Measurements from ENCODE around the gene ARID1B.

The ARID1B gene

DNA sequence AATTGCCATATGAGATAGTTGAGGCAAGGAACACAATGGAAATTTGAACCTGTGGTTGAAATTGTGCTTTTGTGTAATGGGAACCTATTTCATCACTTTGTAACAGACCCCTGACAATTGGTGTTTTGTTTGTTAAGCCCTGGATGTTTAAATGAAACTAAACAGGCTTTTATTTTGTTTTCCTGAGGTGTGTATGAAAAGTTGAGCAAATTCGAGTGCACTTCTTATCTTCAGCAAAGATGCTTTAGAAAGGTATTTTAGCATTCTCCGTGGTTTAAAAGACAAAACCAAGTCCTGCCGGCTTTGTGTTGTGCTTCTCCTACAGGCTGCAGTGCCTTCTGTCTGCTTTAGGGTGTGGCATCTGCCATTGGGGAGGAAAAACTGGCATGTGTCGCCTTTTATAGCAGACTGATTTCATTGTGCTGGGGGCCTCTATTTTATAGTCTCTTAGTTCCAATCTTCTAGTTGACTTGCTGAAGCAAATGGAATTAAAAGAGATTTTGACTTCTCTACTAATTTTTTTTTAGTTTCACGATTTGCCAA, 2.2 kb upstream of the ARID1B start:
- DNase-seq, result no peak

DNA sequence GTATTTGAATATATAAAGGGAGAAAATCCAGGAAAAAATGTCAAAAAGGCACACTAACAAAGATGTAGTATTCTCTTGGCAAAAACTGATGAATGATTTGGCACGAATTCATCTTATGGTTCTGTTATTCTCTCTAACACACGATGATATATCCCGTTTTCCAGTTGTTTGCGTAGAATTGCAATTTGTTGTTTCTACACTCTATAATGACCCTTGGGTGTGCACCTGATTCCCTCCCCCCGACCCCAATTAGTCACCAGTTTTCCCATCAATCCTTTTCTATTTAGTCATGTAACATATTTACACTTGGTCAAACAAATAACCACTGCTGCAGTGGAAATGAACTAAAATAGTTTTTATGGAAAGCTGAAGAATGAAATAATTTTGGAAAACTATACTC, 1.5 kb upstream of the ARID1B start:
- DNase-seq, result no peak

- DNase-seq, result peak; percentile 37
These were observed 723 bp upstream of the ARID1B start for GRCh38 chr6:156776470-156776839.

DNA sequence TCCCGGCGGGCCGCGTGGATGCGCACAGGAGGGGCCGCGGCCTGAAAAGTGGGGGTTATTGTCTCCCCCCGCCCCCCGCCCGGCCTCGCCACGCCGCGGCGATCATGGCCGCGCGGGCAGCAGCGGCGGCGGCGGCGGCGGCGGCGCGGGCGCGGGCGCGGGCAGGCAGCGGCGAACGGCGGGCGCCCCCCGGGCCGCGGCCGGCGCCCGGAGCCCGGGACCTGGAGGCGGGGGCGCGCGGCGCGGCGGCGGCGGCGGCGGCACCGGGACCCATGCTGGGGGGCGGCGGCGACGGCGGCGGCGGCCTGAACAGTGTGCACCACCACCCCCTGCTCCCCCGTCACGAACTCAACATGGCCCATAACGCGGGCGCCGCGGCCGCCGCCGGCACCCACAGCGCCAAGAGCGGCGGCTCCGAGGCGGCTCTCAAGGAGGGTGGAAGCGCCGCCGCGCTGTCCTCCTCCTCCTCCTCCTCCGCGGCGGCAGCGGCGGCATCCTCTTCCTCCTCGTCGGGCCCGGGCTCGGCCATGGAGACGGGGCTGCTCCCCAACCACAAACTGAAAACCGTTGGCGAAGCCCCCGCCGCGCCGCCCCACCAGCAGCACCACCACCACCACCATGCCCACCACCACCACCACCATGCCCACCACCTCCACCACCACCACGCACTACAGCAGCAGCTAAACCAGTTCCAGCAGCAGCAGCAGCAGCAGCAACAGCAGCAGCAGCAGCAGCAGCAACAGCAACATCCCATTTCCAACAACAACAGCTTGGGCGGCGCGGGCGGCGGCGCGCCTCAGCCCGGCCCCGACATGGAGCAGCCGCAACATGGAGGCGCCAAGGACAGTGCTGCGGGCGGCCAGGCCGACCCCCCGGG, 637 bp downstream of the ARID1B start:
- no peak for DNase-seq

- no peak for DNase-seq
These were observed 1.5 kb downstream of the ARID1B start for GRCh38 chr6:156778454-156779205.

GRCh38 chr6:156779206-156780094, 2.3 kb downstream of the ARID1B start:
- DNase-seq, result no peak

DNA sequence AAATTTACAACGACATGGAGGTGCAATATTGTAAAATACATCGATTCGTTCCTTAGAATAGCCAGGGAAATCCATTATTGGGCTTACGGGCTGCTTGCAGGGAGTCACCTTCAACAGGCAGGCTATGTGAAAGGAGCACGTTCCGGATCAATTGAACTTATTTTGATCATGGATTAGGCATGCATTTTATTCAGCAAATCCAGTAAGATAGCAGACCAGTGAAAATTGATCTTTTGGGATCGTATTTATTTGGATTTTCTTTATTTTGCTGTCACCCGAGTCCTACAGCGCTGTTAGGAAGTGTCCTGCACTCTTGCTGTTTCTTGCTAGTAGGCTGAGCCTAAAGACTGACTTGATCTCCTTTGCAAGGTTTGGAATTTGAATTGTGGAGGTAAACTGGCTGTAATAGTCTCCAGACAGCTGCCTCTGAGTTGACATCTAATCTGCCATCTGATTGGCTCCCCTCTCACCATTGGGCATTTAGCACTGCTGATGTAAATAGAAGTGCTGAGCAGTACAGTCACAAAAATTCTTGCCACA, 3.0 kb downstream of the ARID1B start:
- peak; percentile 75 for DNase-seq

DNA sequence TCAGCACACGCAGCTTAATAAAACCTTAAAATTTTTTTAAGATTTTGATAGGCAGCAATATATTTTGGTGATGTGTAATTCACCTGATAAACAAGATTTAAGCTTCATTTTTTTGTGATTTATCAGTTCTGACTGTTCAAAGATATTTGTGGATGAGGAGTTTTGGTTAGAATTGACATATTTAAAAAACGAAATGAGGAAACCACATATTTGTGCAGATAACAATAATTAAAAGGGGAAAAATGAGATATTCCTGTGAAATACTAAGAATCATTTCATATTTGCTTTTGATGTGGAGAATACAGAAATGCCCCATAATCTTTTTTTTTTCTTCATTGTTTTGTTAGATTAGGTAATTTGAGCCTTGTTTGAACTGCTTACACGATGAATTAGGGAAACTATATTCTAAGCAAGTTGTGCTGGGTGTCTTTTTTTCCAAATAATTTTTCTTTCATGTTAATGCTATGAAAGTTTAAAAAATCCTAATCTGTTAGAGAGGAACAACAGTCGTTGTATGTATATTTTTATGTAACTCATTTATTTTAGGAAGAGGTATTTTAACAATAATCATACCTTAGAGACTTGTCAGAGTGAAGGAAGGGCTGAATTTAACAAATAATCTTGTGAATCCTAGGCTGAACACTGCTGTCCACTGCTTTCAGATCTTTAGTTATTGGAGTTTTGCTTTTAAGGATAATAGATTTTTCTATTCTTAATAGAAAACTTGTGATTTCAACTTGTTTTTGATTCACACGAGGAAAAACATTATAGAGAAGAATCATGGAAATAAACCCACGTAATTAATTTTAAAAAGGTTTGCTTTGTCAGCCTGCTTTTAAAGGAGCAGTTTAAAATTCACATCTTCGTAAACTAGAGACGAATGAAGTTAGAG, 4.0 kb downstream of the ARID1B start:
- DNase-seq, result peak; percentile 20

- DNase-seq, result no peak
These were observed 4.9 kb downstream of the ARID1B start for GRCh38 chr6:156781861-156782631.

DNA sequence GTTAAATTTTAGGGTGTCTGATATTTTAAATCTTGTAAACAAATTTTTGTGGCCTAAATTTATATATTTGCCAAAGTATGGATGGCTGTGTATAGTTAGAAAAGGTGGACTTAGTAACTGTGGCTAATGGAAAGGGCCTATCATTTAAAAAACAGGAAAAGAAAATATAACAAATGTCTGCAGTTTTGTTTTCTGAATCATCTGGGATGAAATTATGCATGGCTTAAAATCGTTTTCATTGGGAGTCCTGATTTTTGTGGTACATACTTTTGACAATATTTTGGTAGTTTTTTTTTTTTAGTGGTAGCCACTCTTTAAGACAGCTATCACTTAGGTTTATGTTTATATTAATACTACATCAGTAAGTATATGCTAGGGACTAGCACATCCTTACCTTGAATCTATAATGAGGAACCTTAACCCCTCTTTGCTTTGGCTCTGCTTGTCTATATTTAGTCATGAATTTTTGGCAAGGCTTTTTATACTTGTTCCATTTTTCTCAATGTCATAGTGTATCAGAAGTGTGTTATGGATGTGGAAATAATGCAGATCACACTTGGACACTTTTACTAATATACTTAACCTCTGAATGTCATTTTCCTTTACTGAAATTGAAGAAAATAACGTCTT, 5.6 kb downstream of the ARID1B start:
- no peak for DNase-seq

DNA sequence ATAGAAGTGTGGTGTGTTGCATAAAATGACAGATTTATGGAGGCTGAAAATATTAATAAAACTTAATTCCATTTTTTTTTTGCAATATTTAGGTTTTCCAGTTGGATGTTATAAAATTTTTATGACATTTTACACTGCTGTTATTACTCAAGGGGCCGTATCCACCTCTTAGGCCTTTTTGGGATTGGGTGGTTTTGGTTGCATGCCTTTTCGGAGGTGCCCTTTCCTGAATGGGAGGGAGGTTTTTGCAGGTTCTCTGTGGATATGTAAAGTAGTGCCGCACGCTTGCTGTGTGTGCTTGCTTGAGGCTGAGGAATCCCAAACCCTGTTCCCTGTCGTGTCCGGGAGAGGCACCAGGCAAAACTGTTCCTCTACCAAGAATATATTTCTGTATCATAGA, 6.8 kb downstream of the ARID1B start:
- no peak for DNase-seq

GRCh38 chr6:156786652-156787051, 9.5 kb downstream of the ARID1B start:
- DNase-seq, result no peak

DNA sequence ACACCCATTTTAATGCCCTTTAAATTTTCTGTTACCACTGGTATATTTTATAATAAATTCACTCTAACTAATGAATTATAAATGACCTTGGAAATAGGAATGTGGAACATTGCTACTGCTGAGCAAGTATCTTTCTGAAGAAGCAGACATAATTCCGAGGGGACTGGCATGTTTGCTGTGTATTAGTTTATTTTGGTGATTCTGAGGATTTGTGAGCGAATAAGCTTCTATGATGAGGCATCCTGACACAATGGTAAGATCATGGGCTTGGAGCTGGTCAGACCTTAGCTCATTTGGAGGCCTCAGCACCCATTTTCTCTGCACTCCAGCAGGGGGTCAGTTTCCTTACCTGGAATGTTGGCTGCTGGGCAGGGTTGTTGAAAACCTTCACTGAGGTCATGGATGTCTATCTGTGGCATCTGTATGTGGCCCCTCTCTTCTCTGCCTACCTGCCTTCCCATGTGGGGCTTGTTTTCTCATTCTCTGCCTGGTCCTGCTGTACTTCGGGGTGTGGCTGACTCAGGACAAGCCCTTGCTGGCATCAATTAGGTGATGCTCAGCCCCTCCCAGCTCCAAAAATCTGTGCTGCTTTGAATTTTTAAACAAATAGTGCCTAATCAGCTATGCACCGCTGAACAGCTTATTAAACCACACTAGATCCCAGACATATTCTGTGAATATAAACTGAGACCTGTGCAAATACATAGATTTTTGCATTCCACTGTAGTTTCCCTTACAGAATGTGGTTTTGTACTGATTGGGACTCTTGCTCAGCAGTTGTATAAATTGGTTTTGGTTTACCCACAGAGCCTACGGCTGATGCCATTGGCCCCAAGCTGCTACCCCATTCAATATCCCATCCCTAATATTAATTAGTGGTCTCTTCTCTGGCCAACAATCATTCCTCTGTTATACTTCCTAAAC, 10.7 kb downstream of the ARID1B start:
- no peak for DNase-seq

DNA sequence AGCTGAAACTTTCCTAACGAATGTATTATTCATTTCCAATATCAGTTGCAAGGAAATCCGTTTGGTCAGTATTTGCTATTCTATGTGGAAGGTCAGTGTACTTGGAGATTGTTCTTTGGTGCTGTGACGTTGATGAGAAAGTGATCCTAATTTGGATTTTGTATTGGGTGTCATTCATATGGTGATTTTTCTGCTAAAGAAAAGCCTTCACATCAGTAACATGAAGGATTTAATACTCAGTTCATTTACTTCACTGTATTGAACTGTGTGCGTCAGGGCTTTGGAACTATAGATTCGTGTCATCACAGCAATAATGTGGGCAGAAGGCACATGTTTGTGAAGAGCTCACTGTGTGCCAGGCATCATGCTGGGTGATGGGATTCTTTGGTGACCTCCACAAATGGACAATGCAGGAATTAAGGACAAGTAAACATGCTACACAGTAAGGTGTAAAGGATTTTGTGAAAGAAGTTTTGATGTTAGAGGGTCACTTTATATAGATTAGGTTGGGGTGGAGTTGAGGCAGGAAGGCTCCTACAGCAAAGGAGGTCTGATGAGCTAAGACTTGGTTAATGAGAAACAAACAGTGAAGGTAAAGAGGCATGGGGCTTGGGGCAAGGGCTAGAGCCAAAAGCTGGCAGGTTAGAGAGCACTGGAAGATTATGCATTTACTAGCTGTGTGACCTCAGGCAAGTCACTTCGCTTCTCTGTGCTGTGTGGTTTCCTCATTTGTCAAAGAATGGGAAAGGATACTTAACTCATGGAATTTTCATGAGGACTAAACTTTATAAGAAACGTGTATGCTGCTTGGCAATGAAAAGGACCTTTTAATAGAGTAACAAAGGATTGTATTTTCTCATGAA, 12.1 kb downstream of the ARID1B start:
- no peak for DNase-seq

DNA sequence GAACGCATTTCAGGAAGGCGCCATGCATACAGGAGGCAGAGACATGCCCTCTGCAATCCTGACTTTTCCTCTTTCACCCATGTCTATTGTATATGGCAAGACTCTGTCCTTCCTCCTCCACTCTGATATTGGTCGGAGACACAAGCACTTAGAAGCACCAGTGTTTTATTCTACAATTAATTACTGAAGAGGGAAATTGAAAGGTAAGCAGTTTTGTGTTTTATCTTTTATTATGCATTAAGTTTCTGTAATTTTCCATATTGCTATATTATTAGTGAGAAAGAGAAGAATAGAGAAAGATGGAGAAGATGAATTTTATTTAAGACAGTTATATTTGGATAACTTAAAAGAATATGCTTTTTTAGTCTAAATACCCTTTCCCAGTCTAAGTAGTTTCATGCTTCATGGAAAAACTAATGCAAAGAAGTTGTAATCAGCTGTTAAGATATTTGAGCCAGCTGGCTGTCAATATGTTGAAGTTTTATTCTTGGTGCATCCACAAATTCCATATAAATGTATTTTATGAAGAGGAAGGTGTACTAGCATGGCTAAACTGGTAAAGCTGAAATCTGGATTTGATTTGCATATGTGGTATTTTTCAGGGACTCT, 13.6 kb downstream of the ARID1B start:
- DNase-seq, result no peak

GRCh38 chr6:156791320-156791850, 14.2 kb downstream of the ARID1B start:
- peak; percentile 67 for DNase-seq

DNA sequence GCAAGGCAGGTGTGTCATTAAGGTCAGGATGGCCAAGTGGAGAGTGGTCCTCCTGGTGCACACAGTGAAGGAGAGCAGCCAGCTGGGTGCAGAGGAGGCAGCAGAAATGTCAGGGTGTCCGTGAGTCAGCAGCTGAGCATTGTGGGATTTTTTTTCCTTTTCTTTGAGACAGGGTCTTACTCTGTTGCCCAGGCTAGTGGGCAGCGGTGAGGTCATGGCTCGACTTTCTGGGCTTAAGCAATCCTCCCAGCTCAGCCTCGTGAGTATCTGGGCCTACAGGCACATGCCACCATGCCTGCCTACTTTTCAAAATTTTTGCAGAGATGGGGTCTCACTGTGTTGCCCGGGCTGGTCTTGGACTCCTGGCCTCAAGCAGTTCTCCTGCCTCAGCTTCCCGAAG, 16.0 kb downstream of the ARID1B start:
- DNase-seq, result no peak
